Right lung (tissue), 5 donors: ENCODE results near the gene LECT2. TPM values are rescaled to one million over a fixed set of nuclear protein-coding genes. Genes with fewer than 3 reads are reported as not detected.

Source experiments
- DNase-seq, 2 donors: peaks; one replicate each; pipeline ENCODE4 v3.0.0-alpha.2; 2013
- polyA plus RNA-seq, 5 donors: library from polyadenylated mRNA; unstranded; fragments of 120-200 nt; gene quantifications; one replicate each; pipeline versions ENCODE4 v1.2.1 to v1.2.3, GENCODE V29; 2013; ENCODE audit warnings: inconsistent platforms in 1 of 5, low replicate concordance in 1 of 5; ENCODE audit not compliant: insufficient read length in 5 of 5, insufficient read depth in 1 of 5

LECT2 gene
- polyA plus RNA-seq, 5 donors, result 0.58 to 1.7 (median 0.98) TPM

DNA sequence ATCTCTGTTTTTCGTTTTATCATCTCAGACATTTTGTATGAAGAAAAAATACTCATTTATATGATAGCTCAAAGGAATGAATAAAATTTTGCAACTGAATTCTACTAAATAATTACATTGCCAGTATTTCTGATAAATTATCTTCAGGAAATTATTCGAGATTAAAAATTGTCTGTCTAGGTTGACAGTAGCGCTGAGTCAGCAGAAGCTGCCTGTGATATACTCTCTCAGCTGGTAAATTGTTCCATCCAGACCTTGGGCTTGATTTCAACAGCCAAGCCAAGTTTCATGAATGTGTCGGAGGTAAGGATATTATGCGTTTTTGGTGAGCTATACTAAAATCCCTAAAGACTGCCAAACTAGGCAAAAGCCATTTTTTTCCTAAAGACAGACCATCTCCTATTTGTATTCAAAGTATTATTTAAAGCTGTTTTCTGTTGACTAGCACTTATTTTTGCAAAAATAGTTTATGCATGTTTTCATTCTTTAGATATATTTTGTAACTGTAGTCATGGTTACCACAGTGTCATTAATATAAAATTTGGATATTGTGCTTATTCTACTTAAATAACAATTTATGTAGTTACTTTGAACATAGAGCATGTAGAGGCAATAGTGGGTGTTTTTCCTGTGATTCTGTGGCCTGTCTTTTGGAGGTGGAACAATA, 17.4 kb downstream of the LECT2 start:
- peak; percentile 45 to 72 for DNase-seq

- no peak for DNase-seq
Measured at GRCh38 chr5:135934939-135935338, 19.8 kb downstream of the LECT2 start.

GRCh38 chr5:135930949-135931295, 23.9 kb downstream of the LECT2 start:
- DNase-seq, result no peak

DNA sequence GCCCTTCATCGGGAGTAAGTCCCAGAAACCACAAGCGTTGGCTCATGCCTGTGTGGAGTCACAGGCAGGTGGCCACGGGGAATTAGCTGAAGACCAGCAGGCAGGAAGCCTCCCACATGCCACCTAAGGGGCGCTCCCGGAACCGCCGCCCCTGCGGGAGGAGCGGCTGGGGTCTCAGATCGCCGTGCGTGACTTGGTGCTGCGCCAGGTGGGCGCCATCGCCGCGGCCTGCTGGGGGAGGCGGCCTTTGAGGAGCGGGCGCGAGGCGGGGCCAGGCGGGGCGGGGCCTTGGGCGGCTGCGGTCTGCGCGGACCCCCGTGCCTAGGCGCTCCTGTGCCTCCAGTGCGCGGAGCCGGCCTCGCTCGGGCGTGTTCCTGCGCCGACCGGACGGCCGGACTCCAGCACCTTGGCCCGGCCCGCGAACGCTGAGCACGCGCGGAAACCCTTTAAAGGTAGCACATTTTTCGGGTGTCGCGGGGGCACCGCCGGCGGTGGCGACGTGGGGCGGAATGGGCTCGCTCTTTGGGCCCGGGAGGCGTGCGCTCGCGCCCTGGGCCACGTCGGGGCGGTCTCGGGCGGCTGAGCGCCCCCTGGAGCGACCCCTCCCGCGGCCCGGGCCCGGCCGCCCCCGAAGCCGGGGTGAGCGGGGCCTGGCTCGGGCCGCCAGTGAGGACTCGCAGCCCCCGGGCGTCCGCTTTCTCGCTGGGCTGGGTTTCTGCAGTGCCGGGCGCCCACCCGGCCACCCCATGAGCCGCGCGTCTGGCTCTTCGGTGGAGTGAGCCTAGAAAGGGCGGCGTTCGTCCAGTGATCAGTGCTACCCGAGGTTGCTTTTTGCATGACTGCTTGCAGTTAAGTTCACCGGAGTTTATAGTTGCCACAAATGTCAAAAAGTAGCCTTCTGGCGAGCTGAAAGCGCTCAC, 24.5 kb downstream of the LECT2 start:
- no peak for DNase-seq

GRCh38 chr5:135921388-135921787, 33.4 kb downstream of the LECT2 start:
- DNase-seq, result no peak

DNA sequence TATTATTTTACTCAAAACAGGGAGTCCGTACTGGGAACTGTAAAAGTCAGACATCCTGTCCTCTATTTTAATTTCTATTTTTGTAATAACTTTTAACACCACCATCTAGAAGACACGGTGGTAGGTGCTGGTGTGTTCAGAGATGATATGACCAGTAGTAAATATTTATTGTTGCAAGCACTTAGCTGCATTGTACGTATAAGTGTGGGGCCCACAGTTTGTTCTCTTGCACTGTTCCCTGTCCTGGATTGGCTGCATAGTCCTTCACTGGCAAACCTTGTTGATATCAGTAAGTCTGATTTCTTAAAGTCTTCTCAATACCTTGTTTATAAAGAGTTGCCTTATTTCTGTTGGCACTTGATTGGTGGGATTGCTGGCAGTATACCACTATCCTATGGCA, 34.6 kb downstream of the LECT2 start:
- DNase-seq, result no peak

DNA sequence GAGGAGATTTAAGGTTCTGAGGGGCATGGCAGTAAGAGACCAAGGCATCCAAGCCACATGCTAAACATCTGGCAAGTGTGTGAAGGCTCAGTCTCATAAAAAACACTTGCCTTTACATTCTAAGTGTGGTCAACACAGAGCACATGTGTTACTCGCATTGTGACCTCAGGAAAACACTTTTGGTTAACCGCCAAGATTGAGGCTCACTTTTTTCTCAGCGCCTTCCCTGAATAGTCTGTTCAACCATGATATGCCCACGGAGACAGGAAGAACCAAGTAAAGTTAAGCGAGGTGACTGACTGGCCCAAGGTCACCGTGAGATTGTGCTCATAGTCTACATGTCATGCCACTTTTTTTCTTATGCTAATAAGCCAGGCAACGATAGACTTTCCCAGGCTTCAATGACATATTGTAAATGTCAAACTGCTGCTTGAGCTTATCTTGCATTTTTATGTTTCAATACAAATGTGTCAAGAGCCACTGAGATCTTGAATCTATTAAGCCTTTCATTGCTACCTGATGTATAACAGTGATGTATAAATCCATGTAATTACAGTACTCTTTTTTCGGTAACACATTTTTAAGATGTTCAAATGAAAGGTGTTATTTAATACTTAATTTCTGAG, 38.0 kb downstream of the LECT2 start:
- DNase-seq, result no peak

DNA sequence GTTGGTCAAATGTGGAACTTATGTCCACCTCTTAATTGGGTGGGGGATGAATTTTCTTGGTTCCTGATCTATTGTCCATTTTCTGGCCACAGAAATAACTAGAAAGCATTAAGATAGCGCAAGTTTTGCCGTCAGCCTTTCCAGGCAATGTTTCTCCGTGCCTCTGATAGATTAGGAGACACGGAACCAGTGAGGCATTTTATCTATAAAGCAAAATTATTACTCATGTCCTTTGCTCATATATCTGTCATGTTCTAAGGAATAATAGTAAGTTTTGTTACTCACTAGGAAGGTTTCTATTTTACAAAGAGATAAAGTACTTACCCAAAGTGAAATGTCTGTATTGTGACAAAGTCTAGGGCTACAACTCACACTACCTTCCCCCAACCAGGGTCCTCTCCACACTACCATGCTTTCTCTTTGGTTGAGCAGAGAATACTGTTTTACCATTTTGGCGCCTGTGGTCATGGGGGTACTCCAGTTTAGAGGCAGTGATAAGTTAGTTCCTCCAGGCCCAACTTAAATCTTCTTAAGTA, 39.2 kb downstream of the LECT2 start:
- no peak for DNase-seq

DNA sequence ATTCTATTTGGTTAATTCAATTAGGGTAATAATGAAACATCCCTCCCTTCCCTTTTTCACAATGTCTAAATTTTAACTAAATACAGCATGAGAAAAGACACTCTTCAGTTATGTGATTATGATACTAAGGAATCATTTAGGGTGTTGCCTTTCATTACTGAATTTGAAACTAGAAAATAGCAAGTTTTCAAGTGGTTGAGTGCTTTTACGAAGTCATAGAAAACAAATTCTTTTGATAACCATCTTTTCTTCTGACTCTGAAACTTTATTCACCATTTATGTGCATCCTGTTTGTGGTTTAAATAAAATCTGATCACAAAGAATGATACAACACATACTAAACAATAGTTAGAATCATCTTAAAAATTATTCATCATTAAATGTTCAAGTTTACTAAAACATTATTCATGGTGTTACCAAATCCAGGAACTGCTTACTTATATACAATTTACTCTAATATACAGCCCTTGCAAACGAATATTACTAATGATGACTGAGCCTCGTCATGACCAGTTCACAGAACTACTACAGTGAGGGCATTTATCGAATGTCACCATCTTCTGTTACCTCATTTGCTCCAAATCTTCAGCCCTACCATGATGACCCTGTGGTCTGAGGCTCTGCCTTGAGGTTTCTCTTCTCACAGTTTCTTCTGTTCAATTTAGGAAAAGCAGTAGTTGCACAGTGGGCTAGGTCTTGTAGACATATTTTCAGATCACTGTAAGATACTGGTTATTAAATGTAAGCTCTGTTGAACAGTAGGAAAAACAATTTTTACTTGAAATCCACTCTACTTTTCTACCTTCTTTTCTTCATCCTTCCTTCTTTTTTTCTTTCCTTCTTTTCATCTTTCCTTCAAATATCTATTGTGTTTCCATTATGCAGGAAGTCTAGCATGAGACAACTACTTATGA, 40.8 kb downstream of the LECT2 start:
- no peak for DNase-seq

DNA sequence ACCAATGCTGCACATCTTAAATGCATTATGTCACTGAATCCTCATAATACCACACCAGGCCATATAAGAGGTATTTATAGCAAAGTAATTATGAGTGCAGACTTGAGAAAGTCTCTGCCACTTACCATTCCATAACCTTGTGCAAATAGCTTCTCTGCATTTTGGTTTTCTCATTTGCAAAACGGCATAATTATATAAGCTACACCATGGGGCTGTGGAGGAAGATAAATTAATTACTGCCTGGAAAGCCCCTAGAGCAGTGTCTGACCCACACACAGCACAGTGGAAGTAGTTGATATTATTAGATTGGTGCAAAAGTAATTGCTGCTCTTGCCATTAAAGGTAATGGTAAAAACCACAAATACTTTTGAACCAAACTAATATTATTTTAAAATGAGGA, 49.6 kb downstream of the LECT2 start:
- DNase-seq, result no peak

DNA sequence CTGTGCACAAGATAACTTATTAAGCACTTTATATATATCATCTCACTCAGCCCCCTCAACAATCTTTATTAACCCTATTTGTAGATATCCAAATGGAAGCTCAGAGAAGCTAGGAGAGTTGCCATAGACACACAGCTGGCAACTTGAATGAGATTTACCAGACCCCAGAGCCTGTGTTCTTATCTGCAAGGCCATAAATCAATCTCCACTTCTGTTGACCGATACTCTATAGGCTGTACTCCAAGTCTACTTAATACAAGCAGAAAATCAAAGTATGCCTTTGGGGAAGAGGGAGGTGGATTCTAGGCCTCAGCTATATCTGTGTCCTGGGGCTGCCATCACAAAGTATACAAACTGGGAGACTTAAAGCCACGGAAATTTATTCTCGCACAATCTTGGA, 53.1 kb downstream of the LECT2 start:
- no peak for DNase-seq

GRCh38 chr5:135900276-135900675, 54.5 kb downstream of the LECT2 start:
- no peak for DNase-seq

DNA sequence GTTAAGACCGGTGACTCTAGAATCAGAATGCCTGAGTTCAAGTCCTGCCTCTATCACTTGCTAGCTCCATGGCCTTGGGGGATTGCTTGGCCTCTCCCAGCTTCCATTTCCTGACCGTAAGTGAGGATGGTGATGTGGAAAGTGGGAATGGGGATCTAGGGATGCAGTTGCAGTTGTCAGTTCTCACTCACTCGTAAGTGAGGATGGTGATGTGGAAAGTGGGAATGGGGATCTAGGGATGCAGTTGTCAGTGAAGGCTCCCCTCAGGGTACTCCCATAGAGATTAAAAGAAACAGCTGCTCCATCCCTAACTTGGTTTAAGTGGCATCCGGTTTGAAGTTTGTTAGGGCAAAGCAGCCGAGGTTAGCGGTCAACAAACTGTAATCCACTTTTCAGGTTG, 56.1 kb downstream of the LECT2 start:
- DNase-seq, result no peak

Other genes with a start within 250 kb of the LECT2 start
- 1 to 10 TPM in 2 of 5 donors, under 1 TPM in 3; 0.72 to 1.8 (median 0.85) TPM for gene SLC25A48, start 120.3 kb downstream of the LECT2 start, polyA plus RNA-seq
- gene IL9, start 59.1 kb downstream of the LECT2 start, polyA plus RNA-seq, result not detected
- 100 to 1,000 TPM; 126 to 164 (median 135) TPM for gene TGFBI, start 74.0 kb upstream of the LECT2 start, polyA plus RNA-seq
- 10 to 100 TPM; 50.9 to 84.8 (median 73.4) TPM for gene SMAD5, start 177.9 kb upstream of the LECT2 start, polyA plus RNA-seq
- gene SMIM32, start 238.2 kb upstream of the LECT2 start, polyA plus RNA-seq, result under 1 TPM; 0.25 to 0.50 (median 0.34) TPM